ENCODE results near the gene SLC35F1. TPM values are rescaled to one million over a fixed set of nuclear protein-coding genes. Genes with fewer than 3 reads are reported as not detected.

SLC35F1 gene
- total RNA-seq, 4 donors from 2014 or later = 0.28 to 0.53 (median 0.40) TPM; not detected in 1

DNA sequence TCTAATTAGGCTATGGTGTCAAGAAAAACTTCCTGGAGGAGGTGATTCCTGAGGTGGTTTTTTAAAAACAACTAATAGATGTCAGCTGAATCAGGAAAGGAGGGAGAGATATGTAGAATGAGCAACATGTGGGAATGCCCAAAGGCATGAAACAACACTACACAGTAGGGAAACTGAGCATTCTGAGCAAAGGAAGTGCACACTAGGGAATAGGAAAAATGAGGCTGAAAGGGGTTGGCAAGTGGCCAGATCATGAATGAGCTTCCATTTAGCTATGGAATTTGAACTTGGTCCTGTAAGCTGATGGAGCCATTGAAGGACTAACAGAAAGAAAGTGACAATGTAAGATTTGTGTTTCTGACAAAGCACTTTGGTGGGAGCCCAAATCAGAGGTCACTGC is 16.9 kb upstream of the SLC35F1 start:
- no peaks in the 10 kb centered on the region for H3K27me3 ChIP-seq
- no peaks in the 10 kb centered on the region for H3K4me1 ChIP-seq
- no peaks in the 10 kb centered on the region for H3K36me3 ChIP-seq
- no peak overlapping the region for H3K4me3 ChIP-seq
- TF ChIP-seq, protein P1, sequence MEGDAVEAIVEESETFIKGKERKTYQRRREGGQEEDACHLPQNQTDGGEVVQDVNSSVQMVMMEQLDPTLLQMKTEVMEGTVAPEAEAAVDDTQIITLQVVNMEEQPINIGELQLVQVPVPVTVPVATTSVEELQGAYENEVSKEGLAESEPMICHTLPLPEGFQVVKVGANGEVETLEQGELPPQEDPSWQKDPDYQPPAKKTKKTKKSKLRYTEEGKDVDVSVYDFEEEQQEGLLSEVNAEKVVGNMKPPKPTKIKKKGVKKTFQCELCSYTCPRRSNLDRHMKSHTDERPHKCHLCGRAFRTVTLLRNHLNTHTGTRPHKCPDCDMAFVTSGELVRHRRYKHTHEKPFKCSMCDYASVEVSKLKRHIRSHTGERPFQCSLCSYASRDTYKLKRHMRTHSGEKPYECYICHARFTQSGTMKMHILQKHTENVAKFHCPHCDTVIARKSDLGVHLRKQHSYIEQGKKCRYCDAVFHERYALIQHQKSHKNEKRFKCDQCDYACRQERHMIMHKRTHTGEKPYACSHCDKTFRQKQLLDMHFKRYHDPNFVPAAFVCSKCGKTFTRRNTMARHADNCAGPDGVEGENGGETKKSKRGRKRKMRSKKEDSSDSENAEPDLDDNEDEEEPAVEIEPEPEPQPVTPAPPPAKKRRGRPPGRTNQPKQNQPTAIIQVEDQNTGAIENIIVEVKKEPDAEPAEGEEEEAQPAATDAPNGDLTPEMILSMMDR (IDR thresholded peaks at IDR 0.05) = no peak
- TF ChIP-seq POLR2A (IDR thresholded peaks at IDR 0.05) = no peak
- H3K27ac ChIP-seq = no peak overlapping the region
- no peaks in the 10 kb centered on the region for H3K9me3 ChIP-seq
- DNase-seq = no peak

DNA sequence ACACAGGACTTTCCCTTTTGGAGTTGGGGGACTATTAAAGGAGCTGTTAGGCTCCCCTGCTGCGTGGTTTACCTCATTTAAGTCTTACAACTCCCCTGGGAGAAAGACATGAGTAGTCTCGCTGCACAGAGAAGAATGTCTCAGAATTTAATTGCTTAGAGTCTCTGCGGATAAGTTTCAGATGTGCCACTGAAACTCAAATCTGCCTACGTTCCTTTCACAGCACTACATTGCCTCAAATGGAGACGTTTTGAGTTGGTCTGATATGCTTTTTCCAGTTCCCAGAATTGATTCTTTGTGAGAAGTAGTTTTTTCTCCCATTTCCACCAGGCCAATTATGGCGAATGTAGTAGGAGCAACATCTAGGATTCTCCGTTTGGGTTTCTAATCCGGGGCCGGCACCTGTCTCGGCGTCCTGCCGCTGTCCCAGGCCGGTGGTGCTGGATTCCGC is 532 bp upstream of the SLC35F1 start:
- H3K4me3 ChIP-seq = peak overlapping the region in 2 of 4 donors; percentile 56 to 59
- H3K27ac ChIP-seq = no peak overlapping the region
- H3K27me3 ChIP-seq = peaks cover 0 to 21% of the 10 kb centered on the region in 2 donors

DNA sequence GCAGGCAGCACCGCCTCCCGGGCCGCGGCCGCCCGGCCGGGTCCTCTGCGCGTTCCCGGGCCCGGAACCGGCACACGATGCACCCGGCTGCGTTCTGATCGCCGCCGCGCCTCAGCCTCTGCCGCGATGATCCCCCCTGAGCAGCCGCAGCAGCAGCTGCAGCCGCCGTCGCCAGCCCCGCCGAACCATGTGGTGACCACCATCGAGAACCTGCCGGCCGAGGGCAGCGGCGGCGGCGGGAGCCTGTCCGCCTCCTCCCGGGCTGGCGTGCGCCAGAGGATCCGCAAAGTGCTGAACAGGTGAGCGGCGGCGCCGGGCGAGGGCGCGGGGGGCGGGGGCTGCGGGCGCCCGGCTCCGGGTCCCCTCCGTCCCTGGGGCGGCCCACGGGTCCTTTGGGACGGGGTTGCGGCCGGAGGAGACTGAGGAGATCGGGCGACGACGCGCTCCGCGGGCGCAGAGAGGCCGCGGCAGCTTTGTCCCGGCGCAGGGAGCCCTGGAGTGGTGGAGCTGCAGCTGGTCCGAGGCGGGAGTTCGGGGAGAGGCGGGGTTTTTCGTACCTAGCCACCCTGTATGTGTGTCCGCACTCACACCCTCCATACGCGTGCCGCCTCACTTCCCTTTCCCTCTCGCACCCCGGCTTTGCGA is 659 bp downstream of the SLC35F1 start:
- Histone ChIP-seq H3K4me1 (peaks cover 0 to 13% (median 6%) of the 10 kb centered on the region in 4 donors), H3K36me3 (no peaks in the 10 kb centered on the region), H3K4me3 (peak overlapping the region; percentile 20 to 59 (median 49)), H3K9me3 (no peaks in the 10 kb centered on the region), H3K27ac (peak overlapping the region in 1 of 4 donors; percentile 25), H3K27me3 (peaks cover 0 to 21% of the 10 kb centered on the region in 2 donors)
- DNase-seq = peak in 1 of 3 donors; percentile 47
- TF ChIP-seq, protein P1 (IDR thresholded peaks at IDR 0.05) = no peak
- no peak for TF ChIP-seq POLR2A (IDR thresholded peaks at IDR 0.05)

More for the DNA sequence above, 532 bp upstream of the SLC35F1 start:
- no peak for DNase-seq
- TF ChIP-seq, protein P1 (IDR thresholded peaks at IDR 0.05) = no peak
- no peak for TF ChIP-seq POLR2A (IDR thresholded peaks at IDR 0.05)
- H3K4me1 ChIP-seq = peaks cover 0 to 13% (median 6%) of the 10 kb centered on the region in 4 donors
- no peaks in the 10 kb centered on the region for H3K9me3 ChIP-seq
- H3K36me3 ChIP-seq = no peaks in the 10 kb centered on the region

DNA sequence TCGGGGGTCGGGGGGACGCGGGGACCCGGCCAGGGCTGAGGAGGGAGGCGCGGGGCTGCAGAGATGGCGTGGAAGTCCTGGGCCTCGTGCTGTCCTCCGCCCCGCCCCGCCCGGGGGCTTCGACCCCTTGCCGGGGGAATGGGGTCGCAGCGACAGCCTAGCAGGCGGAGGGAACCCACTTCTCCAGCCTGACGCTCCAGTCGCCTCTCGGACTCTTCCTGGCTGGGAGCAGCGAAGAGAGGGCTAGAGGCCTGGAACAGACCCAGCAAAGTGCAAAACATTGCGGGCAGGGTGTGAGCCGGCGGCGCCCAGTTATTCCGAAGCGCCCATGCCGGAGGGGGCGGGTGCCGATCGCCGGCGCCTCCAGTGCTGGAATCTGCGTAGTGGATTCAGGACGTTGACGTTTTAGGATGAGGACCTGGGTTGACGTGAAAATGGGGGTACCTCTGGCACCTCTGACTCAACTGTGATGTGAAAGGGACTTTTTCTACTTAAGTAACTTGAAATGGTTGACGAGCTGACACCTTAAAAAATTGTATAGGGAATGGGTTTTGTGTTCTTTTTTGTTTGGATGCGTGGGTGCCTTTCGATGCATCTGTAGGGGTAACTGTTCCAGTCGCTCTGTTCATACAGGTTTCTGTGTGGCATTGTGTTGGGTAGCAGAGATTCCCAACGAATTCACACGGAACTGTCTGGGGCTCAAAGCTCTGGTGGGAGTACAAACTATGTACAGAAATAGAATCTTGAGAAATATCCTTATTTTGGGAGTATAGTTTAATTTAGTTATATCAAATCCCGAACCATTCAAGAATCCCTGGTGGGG is 1.4 kb downstream of the SLC35F1 start:
- DNase-seq = no peak
- Histone ChIP-seq H3K4me3 (peak overlapping the region; percentile 20 to 59 (median 49)), H3K4me1 (peaks cover 0 to 13% (median 6%) of the 10 kb centered on the region in 4 donors), H3K27me3 (peaks cover 0 to 21% of the 10 kb centered on the region in 2 donors), H3K9me3 (no peaks in the 10 kb centered on the region), H3K36me3 (no peaks in the 10 kb centered on the region), H3K27ac (peak overlapping the region in 1 of 4 donors; percentile 25)
- no peak for TF ChIP-seq POLR2A (IDR thresholded peaks at IDR 0.05)
- TF ChIP-seq, protein P1 (IDR thresholded peaks at IDR 0.05) = no peak

DNA sequence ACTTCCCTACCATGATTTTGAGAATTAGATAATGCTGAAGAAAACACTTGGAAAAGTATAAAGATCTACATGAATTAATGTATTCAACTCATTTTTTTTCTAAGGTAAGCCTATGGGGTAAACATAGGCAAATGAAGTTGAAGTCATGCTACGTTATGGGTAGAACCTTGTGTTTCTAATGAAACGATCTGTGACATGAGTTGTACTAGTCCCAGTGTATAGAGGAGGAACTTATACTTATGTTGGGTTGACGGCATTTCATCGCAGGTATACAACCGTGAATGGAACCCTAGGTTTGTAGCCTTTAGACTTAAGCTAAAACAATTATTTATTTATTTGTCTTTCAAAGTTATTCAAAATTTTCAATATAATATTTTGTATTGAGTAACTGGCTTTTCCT is 2.6 kb downstream of the SLC35F1 start:
- Histone ChIP-seq H3K27ac (no peak overlapping the region), H3K36me3 (no peaks in the 10 kb centered on the region), H3K4me3 (no peak overlapping the region), H3K4me1 (peaks cover 0 to 13% (median 6%) of the 10 kb centered on the region in 4 donors), H3K9me3 (no peaks in the 10 kb centered on the region), H3K27me3 (peaks cover 0 to 21% of the 10 kb centered on the region in 2 donors)
- DNase-seq = no peak
- TF ChIP-seq POLR2A (IDR thresholded peaks at IDR 0.05) = no peak
- TF ChIP-seq, protein P1 (IDR thresholded peaks at IDR 0.05) = no peak
